Suprapubic skin (tissue), 4 donors: ENCODE data around the gene EID2. TPM values are rescaled to one million over a fixed set of nuclear protein-coding genes. Genes with fewer than 3 reads are reported as not detected.

Experiments used
- DNase-seq, 2 donors: peaks; one replicate each; pipeline ENCODE4 v3.0.0-alpha.2; 2019; ENCODE audit warnings: low spot score in 2 of 2
- H3K27ac ChIP-seq: fragments of 200-600 bp; sonication (generic); one replicate; pipeline ENCODE4 v1.5.1; 2019
- H3K27me3 ChIP-seq: fragments of 200-600 bp; sonication (generic); one replicate; pipeline ENCODE4 v1.5.1; 2019
- H3K36me3 ChIP-seq: fragments of 200-600 bp; sonication (generic); one replicate; pipeline ENCODE4 v1.5.1; 2019
- H3K4me1 ChIP-seq: fragments of 200-600 bp; sonication (generic); one replicate; pipeline ENCODE4 v1.5.1; 2019
- H3K4me3 ChIP-seq: fragments of 200-600 bp; sonication (generic); one replicate; pipeline ENCODE4 v1.5.1; 2019; ENCODE audit warnings: mild to moderate bottlenecking
- H3K9me3 ChIP-seq: fragments of 200-600 bp; sonication (generic); one replicate; pipeline ENCODE4 v1.5.1; 2019
- CTCF ChIP-seq, 2 donors: fragments of 200-600 bp in 1 of 2; fragments of 450-650 bp in 1 of 2; sonication (generic) in 1 of 2; IDR thresholded peaks; one replicate each; pipeline ENCODE4 v1.5.1; 2016 to 2019; ENCODE audit warnings: antibody characterized with exemption in 2 of 2, mild to moderate bottlenecking in 1 of 2, moderate library complexity in 1 of 2
- EP300 ChIP-seq: sonication (generic); formaldehyde crosslinking; IDR thresholded peaks from one replicate; pipeline ENCODE4 v1.6.1; 2017; ENCODE audit warnings: antibody characterized with exemption
- POLR2A ChIP-seq, 2 donors: fragments of 450-650 bp; IDR thresholded peaks; one replicate each; pipeline ENCODE4 v1.6.1; 2017; ENCODE audit warnings: antibody characterized with exemption in 2 of 2, mild to moderate bottlenecking in 2 of 2, moderate library complexity in 2 of 2
- POLR2AphosphoS5 ChIP-seq, 3 donors: sonication (generic); formaldehyde crosslinking; IDR thresholded peaks; one replicate each; pipeline ENCODE4 v1.6.1; 2017; ENCODE audit warnings: antibody characterized with exemption in 3 of 3
- WGBS: methylation state at CpG from one replicate; pipeline ENCODE4 v1.1.5; 2018; 5-methylcytosine and 5-hydroxymethylcytosine counted together
- total RNA-seq, 4 donors: library from RNA; depleted of rRNA; stranded (reverse); fragments of >200 nt; gene quantifications; one replicate each; pipeline ENCODE4 v1.1.0, GENCODE V29; 2016

EID2 gene
- total RNA-seq, 4 donors from 2014 or later = 7.5 to 14.5 (median 12.1) TPM

DNA sequence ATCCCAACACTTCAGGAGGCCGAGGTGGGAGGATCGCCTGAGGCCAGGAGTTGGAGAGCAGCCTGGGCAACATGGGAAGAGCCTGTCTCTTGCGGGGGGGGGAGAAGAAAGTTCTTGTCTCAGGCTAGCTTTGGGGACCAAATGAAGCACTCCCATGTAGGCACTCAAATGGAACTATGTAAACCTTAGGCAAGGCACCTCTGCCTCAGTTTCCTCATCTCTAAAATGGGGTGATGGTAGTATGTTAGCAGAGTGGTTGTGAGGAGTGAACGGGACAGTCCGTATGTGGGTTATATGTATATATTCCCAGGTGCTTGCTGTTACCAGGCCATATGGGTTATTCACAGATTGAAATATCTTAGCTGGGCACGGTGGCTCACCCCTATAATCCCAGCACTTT lies 47.7 kb downstream of the EID2 start:
- no peak overlapping the region for H3K4me3 ChIP-seq
- TF ChIP-seq POLR2AphosphoS5 (IDR thresholded peaks at IDR 0.05) (no peak), CTCF (IDR thresholded peaks at IDR 0.05) (no peak), EP300 (no peak), POLR2A (IDR thresholded peaks at IDR 0.05) (no peak)
- no peaks in the 10 kb centered on the region for H3K4me1 ChIP-seq
- H3K36me3 ChIP-seq = peaks cover 48% of the 10 kb centered on the region
- H3K27me3 ChIP-seq = peaks cover 17% of the 10 kb centered on the region
- DNase-seq = no peak
- WGBS = 92% methylated on average over 6 of the region's 6 CpGs
- no peaks in the 10 kb centered on the region for H3K9me3 ChIP-seq
- no peak overlapping the region for H3K27ac ChIP-seq

- H3K4me1 ChIP-seq = no peaks in the 10 kb centered on the region
- WGBS = 85% methylated on average over 10 of the region's 10 CpGs
- no peaks in the 10 kb centered on the region for H3K9me3 ChIP-seq
- TF ChIP-seq POLR2AphosphoS5 (IDR thresholded peaks at IDR 0.05) = no peak
- peaks cover 72% of the 10 kb centered on the region for H3K36me3 ChIP-seq
- no peak overlapping the region for H3K27ac ChIP-seq
- no peak overlapping the region for H3K4me3 ChIP-seq
- no peaks in the 10 kb centered on the region for H3K27me3 ChIP-seq
- DNase-seq = no peak
Measured at GRCh38 chr19:39489756-39490155, 50.2 kb downstream of the EID2 start.

Other genes starting within 250 kb of the EID2 start
- not detected for gene IFNL1, start 243.8 kb downstream of the EID2 start, total RNA-seq
- gene LRFN1, start 219.3 kb downstream of the EID2 start, total RNA-seq = 1 to 10 TPM; 1.4 to 2.9 (median 2.0) TPM
- 10 to 100 TPM in 1 of 4 donors, 1 to 10 TPM in 3; 1.9 to 16.2 (median 5.8) TPM for gene GMFG, start 204.1 kb downstream of the EID2 start, total RNA-seq
- 100 to 1,000 TPM; 104 to 166 (median 113) TPM for gene SAMD4B, start 197.7 kb downstream of the EID2 start, total RNA-seq
- gene PAF1, start 149.1 kb downstream of the EID2 start, total RNA-seq = 10 to 100 TPM; 24.8 to 42.4 (median 35.4) TPM
- 10 to 100 TPM; 36.3 to 57.8 (median 48.0) TPM for gene MED29, start 148.8 kb downstream of the EID2 start, total RNA-seq
- 100 to 1,000 TPM; 426 to 850 (median 540) TPM for gene ZFP36, start 133.3 kb downstream of the EID2 start, total RNA-seq
- 10 to 100 TPM in 1 of 4 donors, 1 to 10 TPM in 3; 6.4 to 29.9 (median 7.7) TPM for gene PLEKHG2, start 127.5 kb downstream of the EID2 start, total RNA-seq
- gene RPS16, start 104.2 kb downstream of the EID2 start, total RNA-seq = 1,000 to 10,000 TPM; 1,096 to 2,035 (median 1,787) TPM
- 100 to 1,000 TPM in 1 of 4 donors, 10 to 100 TPM in 3; 59.4 to 135 (median 75.4) TPM for gene SUPT5H, start 94.6 kb downstream of the EID2 start, total RNA-seq
- gene TIMM50, start 59.3 kb downstream of the EID2 start, total RNA-seq = 10 to 100 TPM; 44.9 to 57.9 (median 50.6) TPM
- not detected for gene DLL3, start 41.2 kb downstream of the EID2 start, total RNA-seq
- not detected for gene SELENOV, start 25.0 kb downstream of the EID2 start, total RNA-seq
- 1 to 10 TPM in 2 of 4 donors, under 1 TPM in 2; 0.80 to 2.4 (median 1.2) TPM for gene EID2B, start 7.3 kb downstream of the EID2 start, total RNA-seq
- gene LGALS13, start 62.4 kb upstream of the EID2 start, total RNA-seq = not detected
- not detected for gene LGALS16, start 115.8 kb upstream of the EID2 start, total RNA-seq
- gene LGALS14, start 164.3 kb upstream of the EID2 start, total RNA-seq = not detected
- not detected for gene CLC, start 197.9 kb upstream of the EID2 start, total RNA-seq
- not detected for gene LEUTX, start 238.7 kb upstream of the EID2 start, total RNA-seq